GM21360 (cell line): Measurements from ENCODE around the gene ELAVL1.
"Not testable (repeated sequence)": the region's sequence is repeated elsewhere in the genome, so short reads cannot be mapped to it uniquely, and the experiment has no call there.

Experiments used
- ATAC-seq: cut with Tn5 transposase; IDR thresholded peaks from one replicate; pipeline ENCODE4 v1.9.1; 2021; ENCODE audit warnings: mild to moderate bottlenecking, moderate library complexity; ENCODE audit not compliant: unreplicated experiment

The ELAVL1 gene

DNA sequence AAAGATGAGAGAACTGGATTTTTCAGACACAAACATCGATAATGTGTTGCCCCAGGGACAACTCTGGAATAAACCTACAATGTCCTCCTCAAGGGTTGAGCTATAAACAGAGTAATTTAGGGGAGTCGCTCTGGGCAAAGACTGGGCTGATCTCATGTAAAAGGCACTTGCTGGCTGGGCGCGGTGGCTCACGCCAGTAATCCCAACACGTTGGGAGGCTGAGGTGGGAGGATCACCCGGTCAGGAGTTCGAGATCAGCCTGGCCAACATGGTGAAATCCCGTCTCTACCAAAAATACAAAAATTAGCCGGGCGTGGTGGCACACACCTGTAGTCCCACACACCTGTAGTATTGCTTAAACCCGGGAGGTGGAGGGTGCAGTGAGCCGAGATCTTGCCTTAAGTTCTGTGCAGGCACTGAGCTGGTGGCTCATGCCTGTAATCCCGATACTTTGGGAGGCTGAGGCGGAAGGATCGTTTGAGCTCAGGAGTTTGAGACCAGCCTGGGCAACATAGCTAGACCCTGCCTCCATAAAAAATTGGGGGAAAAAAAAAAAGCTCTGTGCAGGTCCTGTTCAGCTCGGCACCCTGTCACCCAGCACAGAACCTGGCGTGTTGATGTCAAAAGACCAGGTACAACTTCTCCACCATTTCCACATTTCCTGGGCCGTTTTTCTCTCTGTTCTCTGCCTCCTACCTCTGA lies 63.4 kb downstream of the ELAVL1 start:
- ATAC-seq = no peak

DNA sequence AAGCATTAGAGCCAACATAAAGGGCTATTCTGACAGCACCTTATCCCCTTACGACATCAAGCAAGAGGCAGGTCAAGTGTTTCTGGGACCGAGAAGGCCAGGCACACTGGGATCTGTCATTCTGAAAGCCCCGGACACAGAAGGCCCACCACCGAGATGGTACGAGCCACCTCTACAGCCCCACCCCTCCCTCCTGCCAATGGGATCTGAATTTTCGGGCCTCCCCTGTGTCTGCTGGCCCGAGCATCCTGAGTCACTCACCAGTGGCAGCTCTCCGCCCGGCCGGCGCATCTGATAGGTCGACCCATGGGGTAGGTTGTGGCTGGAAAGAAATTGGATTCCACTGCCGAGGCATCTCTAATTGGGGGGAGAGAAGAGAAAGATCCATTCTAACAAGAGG lies 64.6 kb downstream of the ELAVL1 start:
- no peak for ATAC-seq

DNA sequence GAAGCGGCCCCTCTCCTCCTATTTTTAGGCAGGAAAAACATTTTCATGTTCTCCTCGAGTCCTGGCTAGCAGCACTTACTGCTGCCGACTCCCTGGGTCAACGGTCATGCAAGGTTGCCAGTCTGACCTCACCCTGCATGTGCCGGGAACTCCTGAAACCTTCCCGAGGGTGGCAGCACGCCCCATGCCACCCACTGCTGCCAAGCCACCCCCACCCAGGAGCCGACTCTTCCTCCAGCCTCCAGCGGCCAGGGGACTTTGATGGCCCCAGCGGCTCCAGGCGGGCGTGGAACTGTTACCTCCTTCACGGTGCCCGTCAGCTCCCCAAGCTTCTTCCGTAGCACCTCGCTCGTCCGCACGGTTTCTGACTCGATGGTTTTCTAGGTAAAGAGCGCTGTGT lies 70.7 kb downstream of the ELAVL1 start:
- ATAC-seq = no peak

DNA sequence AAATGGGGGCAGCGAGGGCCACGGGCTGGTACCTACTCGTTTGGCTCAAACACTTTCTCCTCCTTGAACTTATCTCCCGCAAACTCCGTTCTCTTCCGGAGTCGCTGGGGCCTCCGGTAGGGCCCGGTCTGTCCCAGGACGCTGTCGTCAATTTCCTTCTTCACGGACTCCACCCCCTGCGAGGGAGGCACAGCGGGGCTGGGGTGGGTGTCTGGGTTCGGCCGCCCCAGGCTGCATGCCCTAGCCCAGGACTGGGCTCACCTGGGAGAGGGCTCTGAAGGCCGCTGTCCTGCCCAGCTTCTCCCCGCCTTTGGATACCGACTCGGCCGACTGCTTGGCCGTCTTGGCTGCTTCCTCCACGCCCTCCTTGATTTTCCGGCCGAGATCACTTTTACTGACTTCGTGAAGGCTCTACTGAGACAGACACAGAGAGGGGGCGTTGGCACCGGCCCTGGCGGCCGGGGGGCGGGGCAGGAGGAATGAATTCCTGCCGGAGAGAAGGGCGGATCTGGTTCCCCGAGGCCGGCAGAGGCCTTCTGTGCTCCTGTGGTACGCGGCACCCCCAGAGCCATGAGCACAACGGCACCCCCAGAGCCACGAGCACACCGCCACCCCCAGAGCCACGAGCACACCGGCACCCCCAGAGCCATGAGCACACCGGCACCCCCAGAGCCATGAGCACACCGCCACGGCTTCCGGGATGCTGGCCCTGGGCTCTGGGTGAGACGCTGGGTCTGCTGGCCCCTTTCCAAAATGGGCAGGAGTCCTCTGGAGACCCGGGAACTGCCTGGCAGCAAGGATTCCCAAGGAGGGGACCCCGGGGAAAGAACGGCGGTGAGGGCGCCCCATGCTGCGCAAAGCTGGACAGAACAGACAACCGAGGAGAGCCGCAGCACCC lies 71.4 kb downstream of the ELAVL1 start:
- ATAC-seq = no peak

DNA sequence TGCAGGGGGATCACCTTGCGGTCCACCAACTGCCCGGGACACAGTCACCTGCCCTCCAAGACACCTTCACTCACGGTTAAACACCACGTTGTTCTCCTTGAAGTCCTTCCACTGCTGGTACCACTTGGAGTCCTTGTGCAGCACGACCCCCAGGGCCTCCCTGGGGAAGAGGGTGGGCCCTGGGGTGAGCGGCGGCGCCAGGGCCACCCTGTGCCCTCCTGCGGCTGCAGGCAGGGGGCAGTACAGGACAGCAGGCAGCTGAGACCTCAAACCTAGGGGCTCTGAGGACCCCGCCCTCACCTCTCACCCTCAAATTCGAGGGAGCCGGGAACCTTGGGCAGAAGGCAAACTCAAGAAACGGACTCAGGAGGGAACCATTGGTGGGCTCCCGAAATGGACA lies 72.0 kb downstream of the ELAVL1 start:
- ATAC-seq = no peak

DNA sequence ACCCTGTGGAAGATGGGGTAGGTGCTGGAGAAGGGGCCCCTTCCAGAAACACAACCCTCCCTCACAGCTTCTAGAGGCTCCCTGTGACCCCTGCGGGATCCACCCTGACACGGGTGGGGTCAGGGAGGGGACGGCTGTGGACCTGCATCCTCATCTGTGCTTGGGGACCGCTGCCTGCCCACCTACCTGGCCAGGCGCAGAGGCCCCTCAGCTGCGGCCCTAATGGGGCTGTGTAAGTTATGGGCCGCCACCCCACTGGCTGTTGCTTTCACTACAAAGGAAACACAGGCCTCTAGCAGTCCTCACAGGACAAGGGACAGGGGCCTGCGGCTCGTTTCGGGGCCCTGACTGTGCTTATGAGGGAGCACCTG lies 72.5 kb downstream of the ELAVL1 start:
- ATAC-seq = no peak

DNA sequence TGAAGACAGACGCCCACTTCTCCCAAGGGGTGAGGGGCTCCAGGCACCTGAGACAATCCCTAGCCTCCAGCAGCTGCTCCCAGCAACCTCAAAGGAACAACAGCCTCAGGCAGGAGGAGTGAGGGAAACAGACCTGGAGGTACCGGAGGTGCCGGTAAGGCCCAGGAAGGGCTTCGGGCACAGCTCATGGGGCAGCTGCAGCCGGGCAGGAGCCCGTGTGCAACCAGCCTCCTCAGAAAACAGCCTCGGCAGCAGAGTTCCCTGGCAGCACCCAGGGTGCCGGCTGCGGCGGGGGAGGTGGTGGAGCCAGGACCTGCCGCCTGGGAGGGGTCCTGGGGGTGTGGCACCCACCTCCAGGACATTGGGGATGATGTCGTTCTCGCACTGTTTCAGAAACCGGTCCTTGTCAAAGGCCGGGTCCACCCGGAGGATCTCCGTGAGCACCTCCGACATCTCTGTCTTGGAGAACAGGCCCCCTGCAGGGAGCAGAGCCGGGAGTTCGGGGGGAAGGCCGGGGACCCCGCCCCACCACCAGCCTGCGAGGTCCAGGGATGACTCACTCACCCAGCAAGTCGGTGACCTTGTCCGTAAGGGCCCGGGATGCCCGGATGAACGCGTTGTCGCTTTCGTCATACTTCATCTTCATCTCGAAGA lies 73.0 kb downstream of the ELAVL1 start:
- no peak for ATAC-seq

DNA sequence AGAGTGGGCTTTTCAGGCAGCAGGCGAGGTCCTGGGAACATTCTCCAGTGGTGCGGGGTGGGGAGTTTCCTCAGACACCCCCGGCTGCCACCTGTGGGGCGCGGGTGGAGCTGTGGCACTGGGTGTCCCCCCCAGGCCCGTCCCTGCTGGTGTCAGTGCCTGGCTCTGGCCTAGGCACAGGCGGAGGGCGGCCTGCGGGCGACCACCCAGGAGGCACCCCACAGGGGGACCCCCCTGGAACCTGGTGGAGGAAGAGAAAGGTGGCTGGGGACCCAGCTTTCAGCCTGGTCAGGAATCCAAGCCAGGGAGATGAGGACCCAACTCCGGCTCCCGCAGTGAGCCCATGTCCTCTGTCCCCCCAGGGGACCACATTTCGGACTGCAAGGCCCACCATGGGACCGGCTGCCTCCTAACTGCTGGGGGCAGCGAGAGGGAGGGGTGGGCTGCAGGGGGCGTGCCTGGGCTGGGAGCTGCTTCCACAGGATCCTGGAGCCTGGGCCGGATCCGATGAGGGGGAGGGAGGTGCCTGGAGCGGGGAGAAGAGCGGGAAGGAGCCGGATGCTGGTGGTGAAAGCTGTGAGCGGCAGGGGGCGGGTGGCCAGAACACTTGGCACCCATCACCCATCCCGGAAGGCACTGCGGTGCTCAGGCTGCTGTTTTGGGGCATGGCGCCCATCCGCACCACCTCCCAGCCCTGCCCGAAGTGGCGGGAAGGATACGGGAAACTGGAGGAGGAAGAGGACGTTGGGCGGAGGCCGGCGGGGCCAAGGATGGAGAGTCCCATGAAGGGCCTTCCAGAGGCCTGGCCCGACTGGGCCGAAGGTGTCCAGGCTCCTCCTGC lies 74.0 kb downstream of the ELAVL1 start:
- no peak for ATAC-seq

DNA sequence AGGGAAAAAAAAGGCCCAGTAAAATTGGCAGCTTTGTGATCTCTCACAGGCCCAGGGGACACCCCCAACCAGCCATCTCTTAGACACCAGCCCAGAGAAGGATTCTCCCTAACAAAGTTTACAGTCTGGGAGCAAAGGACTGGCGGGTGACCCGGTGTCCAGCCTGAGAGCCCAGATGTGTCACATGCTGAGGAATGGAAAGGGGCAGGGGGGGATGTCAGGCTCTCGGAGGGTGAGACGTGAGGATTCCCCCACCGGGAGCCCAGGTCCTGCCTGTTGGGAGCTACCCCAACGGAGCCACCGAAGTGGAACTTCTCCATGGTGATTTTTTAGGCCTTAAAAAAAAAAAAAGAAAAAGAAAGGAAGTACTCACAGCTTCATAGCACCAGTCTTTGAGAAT lies 74.7 kb downstream of the ELAVL1 start:
- ATAC-seq = no peak

DNA sequence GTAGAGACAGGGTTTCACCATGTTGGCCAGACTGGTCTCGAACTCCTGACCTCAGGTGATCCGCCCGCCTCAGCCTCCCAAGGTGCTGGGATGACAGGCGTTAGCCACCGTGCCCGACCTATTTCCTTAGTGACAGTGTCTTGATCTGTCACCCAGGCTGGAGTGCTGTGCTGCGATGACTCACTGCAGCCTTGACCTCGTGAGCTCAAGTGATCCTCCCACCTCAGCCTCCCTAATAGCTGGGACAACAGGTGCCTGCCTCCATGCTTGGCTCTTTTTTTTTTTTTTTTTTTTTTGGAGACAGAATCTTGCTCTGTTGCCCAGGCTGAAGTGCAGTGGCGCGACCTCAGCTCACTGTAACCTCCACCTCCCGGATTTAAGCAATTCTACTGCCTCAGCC lies 75.4 kb downstream of the ELAVL1 start:
- ATAC-seq = not testable (repeated sequence)

DNA sequence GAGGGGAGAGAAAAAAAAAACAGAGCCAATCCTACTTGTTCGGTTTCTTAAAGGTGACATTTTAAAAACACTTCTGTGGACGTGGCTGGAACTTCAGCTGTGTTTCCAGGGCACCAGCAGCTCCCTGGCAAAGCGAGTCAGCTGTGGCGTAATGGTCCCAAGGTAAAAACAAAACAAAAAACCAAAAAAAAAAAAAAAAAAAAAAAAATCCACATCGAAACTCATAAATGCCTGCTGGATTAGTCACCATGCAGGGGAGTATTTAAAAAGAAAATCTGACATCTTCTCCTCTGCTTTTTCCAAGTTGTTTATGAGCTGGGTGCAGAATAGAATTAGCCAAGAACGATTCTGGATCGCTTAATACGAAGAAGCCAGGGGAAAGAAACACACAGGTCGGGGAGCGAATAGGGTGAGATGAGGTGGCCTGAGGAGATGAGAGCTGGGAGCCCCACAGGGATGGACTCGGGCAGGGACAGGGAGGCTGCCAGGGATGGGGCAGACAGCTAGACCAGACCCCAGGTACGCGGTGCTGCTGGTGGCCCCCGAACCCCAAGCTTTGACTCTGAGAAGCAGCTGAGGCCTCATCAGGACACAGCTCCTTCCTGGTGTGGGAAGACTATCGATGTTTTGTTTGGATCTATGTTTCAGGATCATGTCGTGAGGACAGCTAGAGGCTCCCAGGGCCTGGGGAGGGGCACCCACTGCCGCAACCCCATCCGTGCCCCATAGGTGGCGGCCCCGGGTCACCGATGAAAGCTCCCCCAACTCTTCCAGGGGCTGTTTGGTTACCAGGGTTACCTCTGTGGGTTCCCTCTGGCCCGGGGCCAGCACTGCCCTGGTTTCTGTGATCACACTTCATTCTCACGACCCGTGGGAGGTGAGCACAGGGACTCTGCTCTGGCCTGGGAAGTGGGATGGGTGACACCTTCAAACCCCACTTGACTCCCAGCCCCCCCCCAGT lies 76.4 kb downstream of the ELAVL1 start:
- no peak for ATAC-seq

DNA sequence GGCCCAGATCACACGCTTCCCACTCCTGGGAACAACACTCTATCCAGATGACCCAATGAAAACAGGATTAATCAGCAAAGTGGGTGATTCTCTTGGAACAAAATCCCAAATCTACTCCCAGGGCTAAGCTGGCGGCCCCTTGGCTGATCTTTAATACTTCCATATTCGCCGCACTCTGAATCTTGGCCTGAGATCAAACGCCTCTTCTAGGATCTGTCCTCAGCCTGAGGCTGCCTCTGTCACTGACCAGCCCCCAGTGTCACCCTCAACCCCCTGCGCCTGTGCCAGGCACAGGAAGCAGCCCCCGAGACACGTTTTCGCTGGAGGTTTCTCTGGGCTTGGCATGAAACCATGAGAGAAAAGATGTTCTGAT lies 77.1 kb downstream of the ELAVL1 start:
- no peak for ATAC-seq

DNA sequence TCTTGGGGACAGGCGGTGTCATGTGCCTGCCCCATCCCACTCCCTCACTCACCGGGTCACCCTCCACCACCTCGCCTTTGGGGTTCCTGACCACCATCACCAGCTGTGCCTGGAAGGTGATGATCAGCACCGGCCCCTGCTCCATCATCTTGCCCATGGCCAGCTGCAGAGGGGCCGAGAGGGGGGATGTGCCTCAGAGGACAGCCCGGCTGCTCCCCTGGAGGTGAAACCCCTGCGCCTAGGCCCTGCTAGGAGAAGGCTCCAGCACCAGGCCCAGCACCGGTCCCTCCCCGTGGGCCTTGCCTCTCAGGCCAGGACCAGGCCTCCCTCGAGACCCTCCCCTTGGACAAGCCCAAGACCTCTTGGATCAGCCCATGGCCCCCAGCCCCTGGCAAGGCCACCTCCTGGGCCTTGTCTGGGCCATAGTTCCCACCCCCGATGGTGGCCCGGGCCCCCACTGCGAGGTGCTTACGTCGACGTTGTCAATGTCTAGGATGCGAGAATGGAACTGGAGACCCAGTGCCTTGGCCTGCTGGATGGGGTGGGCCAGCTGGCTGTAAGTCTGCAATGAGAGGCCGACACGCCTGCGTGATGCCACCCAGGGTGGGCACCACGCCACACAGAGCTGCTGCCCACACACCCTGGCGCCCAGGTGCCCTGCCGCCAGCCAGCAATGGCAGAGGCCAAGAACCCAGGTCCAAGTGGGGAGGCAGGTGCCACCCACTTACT lies 77.7 kb downstream of the ELAVL1 start:
- ATAC-seq = no peak

DNA sequence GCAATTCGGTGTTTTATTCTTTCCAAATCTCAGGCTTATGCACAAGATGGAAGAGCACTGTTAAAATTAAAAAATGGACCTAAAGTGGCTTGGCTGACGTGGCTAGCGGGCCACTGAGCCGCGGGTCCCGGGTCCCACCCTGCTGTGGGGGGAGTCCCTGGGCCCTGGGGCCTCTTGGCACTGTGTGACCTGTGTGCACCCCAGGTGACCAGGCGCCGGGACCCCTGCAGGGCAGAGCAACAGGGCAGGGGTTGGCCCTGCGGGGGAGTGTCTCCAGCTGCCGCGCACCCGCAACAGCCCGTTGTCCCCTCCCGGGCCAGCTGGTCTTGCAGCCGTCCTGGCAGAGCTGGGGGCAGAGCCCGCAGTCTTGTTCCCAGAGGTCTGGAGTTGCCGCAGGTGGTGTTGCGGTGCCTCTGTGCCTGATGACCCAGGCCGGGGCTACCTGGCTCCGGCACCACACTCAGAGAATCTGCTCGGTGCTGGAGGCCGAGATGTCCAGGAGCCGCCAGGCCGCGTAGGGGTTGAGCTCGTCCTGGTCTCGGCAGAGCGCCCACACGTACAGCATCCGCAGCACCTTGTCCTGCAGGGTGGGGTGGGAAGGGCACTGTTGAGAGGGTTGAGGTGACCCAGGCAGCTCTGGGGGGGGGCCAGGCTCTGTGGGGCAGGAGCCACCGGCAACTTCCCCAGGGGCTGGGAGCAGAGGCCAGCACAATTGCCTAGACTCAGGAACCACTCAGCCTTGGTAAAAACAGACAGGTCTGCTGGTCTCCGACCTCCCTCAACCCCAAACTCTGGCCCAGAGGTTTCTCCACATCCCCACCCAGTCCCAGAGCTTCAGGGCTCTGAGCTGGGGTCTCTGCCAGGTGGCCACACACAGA lies 78.5 kb downstream of the ELAVL1 start:
- ATAC-seq = no peak

DNA sequence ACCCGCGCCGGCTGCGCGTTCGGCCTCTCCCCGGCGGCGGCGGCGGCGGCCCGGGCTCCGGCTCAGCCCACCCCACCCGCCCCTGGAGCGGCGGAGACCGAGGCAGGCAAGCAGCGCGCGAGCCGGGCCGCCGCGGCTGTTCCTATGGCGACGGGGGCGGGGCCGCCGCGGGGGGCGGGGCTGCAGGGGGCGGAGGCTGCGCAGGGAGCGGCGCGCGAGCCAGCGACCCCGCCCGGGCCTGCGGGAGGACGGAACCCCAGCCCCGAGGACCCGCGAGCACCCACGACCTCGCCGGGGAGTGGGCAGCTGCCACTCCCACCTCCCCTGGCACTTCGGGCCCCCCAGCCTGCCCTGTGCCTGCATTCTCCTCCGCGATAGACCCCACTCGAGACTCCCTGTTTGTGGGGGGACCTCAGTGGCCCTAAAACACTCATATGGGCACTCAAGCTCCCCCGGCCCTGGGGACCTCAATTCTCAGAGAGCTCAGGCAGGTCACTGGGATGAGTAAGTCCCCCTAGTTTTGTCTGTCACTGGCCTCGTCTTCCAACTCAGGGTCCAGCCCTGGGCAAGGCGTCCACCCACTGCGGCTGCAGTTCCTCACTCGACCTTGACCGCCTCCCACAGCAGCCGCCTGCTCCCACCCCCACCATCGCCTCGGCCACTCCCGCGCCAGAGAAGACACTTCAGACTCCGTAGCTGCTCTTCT lies 79.3 kb downstream of the ELAVL1 start, which contains the start of gene CTXN1:
TSS of gene CTXN1 (minus strand) at position 115 of the 706 bp plus-strand sequence. CDS start 597 bp downstream, outside the sequence.
- no peak for ATAC-seq

DNA sequence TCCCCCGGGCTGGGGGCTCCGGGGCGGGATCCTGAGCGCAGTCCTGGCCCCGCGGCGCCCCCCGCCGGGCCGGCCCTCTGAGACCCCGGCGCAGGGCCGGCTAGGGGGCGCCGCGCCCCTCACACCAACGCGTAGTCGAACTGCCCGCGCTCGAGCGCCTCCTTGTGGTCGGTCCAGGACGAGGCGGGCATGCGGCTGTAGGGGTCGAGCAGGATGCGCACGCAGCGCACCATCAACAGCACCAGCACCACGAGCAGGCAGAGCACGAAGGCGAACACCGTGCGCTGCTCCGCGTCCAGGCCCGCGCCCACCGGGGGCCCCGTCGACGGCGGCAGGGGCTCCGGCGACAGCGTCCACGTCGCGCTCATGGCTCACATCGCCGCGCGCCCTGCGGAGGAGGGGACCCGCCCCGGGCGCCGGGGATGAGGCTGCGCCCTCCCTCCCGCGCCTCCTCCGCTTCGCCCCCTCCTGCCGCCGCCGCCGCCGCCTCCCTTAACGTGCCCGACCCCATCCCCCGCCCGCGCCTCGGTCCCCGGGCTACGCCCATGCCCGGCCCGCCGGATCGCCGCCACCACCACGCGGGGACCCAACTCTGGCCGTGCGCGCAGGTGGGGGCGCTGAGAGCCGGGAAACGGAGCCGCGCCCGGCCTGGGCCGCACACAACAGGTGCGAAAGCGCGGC lies 80.1 kb downstream of the ELAVL1 start:
- peak; percentile 29 for ATAC-seq

DNA sequence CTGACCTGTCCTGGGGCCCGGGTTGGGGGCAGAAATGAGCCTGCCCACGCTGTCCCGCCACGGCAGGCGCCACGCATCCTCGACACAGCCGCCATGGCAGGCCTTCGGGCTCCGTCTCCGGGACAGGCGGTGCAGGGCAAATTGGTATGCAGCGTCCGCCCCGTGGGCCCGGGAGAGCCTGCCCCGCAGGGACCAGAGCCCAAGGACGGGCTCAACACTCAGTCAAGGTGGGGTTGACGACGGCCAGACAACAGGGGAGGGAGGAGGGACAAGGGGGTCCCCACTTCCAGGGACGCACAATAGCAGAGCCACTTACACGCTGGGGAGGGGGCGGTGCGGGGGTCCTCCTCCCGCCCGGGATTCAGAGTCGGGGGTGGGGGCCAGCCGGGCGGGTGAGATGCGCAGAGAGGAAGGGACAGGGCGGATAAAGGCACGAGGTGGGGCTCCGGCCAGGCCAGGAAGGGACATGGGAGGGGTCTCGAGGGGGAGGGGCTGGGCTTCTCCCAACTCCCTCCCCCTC lies 80.7 kb downstream of the ELAVL1 start:
- ATAC-seq = no peak
